Left hindlimb (tissue), 1 donor: ENCODE measurements around the gene HRAS.
"Not testable (repeated sequence)": the region's sequence is repeated elsewhere in the genome, so short reads cannot be mapped to it uniquely, and the experiment has no call there.

Experiments used
- DNase-seq: peaks from one replicate; pipeline ENCODE4 v3.0.0-alpha.2; 2018

HRAS gene

GRCh38 chr11:535519-536454 lies at the start of gene HRAS:
Gene HRAS (minus strand): TSS chr11:535576.
- peak; percentile 96 for DNase-seq

- no peak for DNase-seq
Observed at GRCh38 chr11:584287-584686, 48.9 kb upstream of the HRAS start.

- no peak for DNase-seq
Observed at GRCh38 chr11:581752-582151, 46.4 kb upstream of the HRAS start.

GRCh38 chr11:581342-581741 lies 46.0 kb upstream of the HRAS start:
- no peak for DNase-seq

GRCh38 chr11:579830-580601 lies 44.6 kb upstream of the HRAS start:
- no peak for DNase-seq

- no peak for DNase-seq
Observed at GRCh38 chr11:578276-579035, 43.1 kb upstream of the HRAS start.

GRCh38 chr11:577611-577894 lies 42.2 kb upstream of the HRAS start:
- no peak for DNase-seq

GRCh38 chr11:576811-577610 lies 41.6 kb upstream of the HRAS start:
- DNase-seq: no peak

GRCh38 chr11:575996-576768 lies 40.8 kb upstream of the HRAS start, which contains the start of gene PHRF1:
Gene PHRF1 (plus strand): TSS chr11:576470. CDS start chr11:581513, 5,043 bp downstream.
- peak; percentile 98 for DNase-seq

- DNase-seq: no peak
Observed at GRCh38 chr11:575313-575995, 40.1 kb upstream of the HRAS start.

- DNase-seq: no peak
Observed at GRCh38 chr11:574632-575312, 39.4 kb upstream of the HRAS start.

GRCh38 chr11:574031-574570 lies 38.7 kb upstream of the HRAS start:
- DNase-seq: not testable (repeated sequence)

- DNase-seq: no peak
Observed at GRCh38 chr11:573146-573759, 37.9 kb upstream of the HRAS start.

- DNase-seq: no peak
Observed at GRCh38 chr11:571802-572185, 36.4 kb upstream of the HRAS start.

GRCh38 chr11:569158-569885 lies 33.9 kb upstream of the HRAS start:
- DNase-seq: peak; percentile 48

GRCh38 chr11:568306-569157 lies 33.2 kb upstream of the HRAS start:
- peak; percentile 97 for DNase-seq

GRCh38 chr11:567629-568292 lies 32.4 kb upstream of the HRAS start:
- DNase-seq: peak; percentile 53
